ENCODE results near the gene PUDP. TPM values are rescaled to one million over a fixed set of nuclear protein-coding genes. Genes with fewer than 3 reads are reported as not detected.
A peak's percentile ranks its signal among the peaks of the same experiment; 100 is the strongest.

Gene PUDP
- total RNA-seq, 6 experiments from 2014 or later, result 8.8 to 18.4 (median 11.8) TPM

DNA sequence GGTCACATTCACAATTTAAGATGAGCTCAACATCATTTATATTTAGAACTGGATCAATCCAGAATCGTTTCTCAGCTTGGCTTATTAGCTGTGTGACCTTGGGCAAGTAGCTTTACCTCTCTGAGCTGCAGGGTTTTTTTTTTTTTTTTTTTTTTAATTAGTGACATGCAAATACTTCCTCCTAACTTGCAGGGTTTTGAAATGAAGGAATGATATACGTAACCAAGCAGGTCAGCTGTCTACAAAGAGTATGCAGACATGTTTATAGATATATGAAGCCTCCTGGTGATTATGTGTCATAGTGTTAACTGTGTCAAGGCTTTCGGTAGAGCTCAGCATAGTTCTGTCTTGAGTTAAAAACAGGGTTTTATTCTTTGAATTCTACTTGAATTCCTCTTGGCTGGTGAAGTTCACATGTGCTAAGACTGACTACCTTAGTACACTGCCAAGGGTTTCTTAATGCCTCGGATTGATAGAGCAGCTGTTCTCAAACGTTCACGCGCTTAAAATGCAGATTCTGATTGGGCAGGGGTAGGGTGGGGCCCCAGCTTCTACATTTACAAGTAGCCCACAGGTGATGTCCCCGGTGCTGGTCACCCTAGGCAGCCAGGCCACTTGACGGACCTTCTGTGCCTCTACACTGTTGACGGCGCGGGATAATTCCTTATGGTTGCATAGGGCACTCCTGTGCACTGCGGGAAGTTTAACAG lies 1.1 kb downstream of the PUDP start:
- 21% methylated on average over 10 of the region's 13 CpGs for WGBS (ENCODE audit: insufficient coverage, low coverage, low lambda C conversion rate, missing lambda C conversion rate)
- Histone ChIP-seq H3K4me3 (peak overlapping the region; percentile 74 to 90 (median 77)), H3K4me1 (peaks cover 0 to 18% (median 2%) of the 10 kb centered on the region in 4 donors), H3K27me3 (no peaks in the 10 kb centered on the region), H3K36me3 (no peaks in the 10 kb centered on the region), H3K27ac (peak overlapping the region; percentile 83 to 93 (median 90)), H3K9me3 (no peaks in the 10 kb centered on the region)
- ATAC-seq (peak; percentile 24 to 31 (median 27)), DNase-seq (peak in 1 of 3 donors; percentile 35)
- no peak for TF ChIP-seq POLR2A (IDR thresholded peaks at IDR 0.05)
- TF ChIP-seq, protein P1, sequence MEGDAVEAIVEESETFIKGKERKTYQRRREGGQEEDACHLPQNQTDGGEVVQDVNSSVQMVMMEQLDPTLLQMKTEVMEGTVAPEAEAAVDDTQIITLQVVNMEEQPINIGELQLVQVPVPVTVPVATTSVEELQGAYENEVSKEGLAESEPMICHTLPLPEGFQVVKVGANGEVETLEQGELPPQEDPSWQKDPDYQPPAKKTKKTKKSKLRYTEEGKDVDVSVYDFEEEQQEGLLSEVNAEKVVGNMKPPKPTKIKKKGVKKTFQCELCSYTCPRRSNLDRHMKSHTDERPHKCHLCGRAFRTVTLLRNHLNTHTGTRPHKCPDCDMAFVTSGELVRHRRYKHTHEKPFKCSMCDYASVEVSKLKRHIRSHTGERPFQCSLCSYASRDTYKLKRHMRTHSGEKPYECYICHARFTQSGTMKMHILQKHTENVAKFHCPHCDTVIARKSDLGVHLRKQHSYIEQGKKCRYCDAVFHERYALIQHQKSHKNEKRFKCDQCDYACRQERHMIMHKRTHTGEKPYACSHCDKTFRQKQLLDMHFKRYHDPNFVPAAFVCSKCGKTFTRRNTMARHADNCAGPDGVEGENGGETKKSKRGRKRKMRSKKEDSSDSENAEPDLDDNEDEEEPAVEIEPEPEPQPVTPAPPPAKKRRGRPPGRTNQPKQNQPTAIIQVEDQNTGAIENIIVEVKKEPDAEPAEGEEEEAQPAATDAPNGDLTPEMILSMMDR (IDR thresholded peaks at IDR 0.05), result no peak
- intact Hi-C loops (cut with DNase I), result no loop called here

DNA sequence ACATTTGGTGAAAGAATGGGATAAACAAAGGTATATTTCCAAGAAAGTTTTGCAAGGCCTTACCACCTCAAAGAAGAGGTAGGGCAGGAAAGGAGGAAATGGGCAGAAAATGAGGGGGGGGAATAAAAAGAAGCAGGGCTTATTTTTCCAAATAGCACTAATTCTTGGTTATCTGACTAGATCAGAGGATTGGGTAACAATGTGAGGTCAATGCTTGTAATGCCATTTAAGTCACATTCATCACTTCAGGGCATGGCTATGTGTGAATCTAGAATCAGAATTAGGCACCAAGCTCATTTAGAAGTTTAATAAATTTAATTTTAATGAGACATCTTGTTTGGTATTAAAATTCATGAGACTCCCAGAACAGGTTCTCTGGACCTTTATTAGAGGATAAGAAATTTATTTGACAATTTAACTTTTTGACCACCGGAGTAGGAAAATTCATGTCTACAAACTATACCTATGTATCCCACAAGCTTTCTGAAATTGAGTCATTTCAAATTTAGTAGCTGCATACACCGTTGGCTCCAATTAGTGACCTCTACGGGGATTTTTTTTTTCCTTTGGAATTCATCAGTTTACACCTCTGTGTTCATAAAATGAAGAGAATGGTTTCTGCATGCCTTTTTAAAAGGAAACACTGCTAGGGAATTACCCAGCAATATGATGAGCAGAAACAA lies 1.8 kb downstream of the PUDP start:
- DNase-seq (no peak), ATAC-seq (peak in 1 of 4 donors; percentile 43)
- Histone ChIP-seq H3K27ac (peak overlapping the region in 1 of 3 donors; percentile 53), H3K27me3 (no peaks in the 10 kb centered on the region), H3K36me3 (no peaks in the 10 kb centered on the region), H3K4me3 (no peak overlapping the region), H3K9me3 (no peaks in the 10 kb centered on the region), H3K4me1 (peaks cover 0 to 18% (median 2%) of the 10 kb centered on the region in 4 donors)
- WGBS (ENCODE audit: insufficient coverage, low coverage, low lambda C conversion rate, missing lambda C conversion rate), result 89% methylated on average over 3 of the region's 3 CpGs
- TF ChIP-seq, protein P1 (IDR thresholded peaks at IDR 0.05), result no peak
- TF ChIP-seq POLR2A (IDR thresholded peaks at IDR 0.05), result no peak
- intact Hi-C loops (cut with DNase I), result no loop called here

DNA sequence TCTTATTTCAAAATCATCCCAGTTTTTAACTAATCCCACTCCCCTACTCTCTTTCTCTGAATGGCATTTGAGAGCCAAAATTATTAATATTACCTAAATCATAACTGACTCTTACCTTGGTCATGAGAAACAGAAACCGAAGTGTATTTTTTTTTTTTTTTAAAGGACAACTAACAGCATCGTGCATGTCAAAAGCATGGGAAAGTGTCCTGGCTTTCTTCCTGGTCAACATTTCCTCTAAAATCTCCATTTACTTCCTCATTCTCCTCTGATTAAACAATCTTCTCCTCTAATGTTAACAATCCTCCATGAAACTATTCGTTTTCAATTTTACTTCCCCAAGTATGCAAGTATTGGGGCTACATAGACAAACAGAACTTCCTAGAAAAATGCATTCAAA lies 2.5 kb downstream of the PUDP start:
- Histone ChIP-seq H3K27me3 (no peaks in the 10 kb centered on the region), H3K4me3 (peak overlapping the region in 1 of 3 donors; percentile 7), H3K9me3 (no peaks in the 10 kb centered on the region), H3K4me1 (peaks cover 0 to 18% (median 2%) of the 10 kb centered on the region in 4 donors), H3K27ac (peak overlapping the region in 1 of 3 donors; percentile 53), H3K36me3 (no peaks in the 10 kb centered on the region)
- TF ChIP-seq, protein P1 (IDR thresholded peaks at IDR 0.05), result no peak
- TF ChIP-seq POLR2A (IDR thresholded peaks at IDR 0.05), result no peak
- peak in 1 of 4 donors; percentile 41 for ATAC-seq
- WGBS (ENCODE audit: insufficient coverage, low coverage, low lambda C conversion rate, missing lambda C conversion rate), result 8% methylated on average over 3 of the region's 3 CpGs
- no peak for DNase-seq
- intact Hi-C loops (cut with DNase I), result no loop called here

DNA sequence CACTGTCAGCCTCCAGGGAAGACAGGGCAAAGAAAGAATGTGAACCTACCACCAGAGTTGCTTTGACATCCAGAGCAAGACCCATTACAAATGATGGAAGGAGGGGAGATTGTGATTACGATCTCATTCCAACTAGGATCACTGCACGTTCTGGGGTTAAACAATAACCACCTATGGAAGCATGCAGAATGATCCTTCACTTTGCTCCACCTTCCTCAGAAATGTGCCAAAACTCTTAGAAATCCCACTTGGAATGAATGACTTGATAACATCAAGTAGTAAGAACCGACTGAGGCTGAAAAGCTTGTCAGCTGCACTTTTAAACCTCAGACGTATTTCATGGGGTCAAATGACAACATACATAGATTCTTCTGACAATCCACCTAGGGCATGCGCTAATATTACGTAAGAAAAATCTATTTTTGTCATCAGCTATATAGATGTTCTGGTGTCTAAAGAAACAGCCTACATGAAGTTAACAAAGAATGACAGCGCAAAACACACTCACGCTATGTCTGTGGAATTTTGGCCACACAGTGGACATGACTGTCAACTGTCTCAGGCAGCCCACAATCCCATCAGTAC lies 3.9 kb downstream of the PUDP start:
- Histone ChIP-seq H3K9me3 (no peaks in the 10 kb centered on the region), H3K36me3 (no peaks in the 10 kb centered on the region), H3K27ac (no peak overlapping the region), H3K4me3 (no peak overlapping the region), H3K4me1 (peaks cover 0 to 25% (median 2%) of the 10 kb centered on the region in 4 donors), H3K27me3 (no peaks in the 10 kb centered on the region)
- TF ChIP-seq, protein P1 (IDR thresholded peaks at IDR 0.05), result no peak
- no peak for TF ChIP-seq POLR2A (IDR thresholded peaks at IDR 0.05)
- DNase-seq (no peak), ATAC-seq (no peak)
- 68% methylated on average over 8 of the region's 8 CpGs for WGBS (ENCODE audit: insufficient coverage, low coverage, low lambda C conversion rate, missing lambda C conversion rate)
- intact Hi-C loops (cut with DNase I), result no loop called here
